WTC11 (cell line): ENCODE measurements around the gene GALNTL6. TPM values are rescaled to one million over a fixed set of nuclear protein-coding genes. Genes with fewer than 3 reads are reported as not detected.

ENCODE experiments used
- ATAC-seq: fragments of 200-7000 bp; cut with Tn5 transposase; 2 replicates; pipeline ENCODE4 v1.10.0; 2021; ENCODE audit warnings: mild to moderate bottlenecking, moderate library complexity
- CTCF ChIA-PET: fragments of 300-600 bp; sonication (Branson Sonifier 250); formaldehyde crosslinking; loops from one replicate; lab custom pipeline; 2021; ENCODE audit warnings: antibody characterized with exemption; lab: Charles Lee
- POLR2A ChIA-PET: fragments of 350-600 bp; sonication (Branson Sonifier 250); formaldehyde crosslinking; loops from one replicate; lab custom pipeline; 2021; ENCODE audit warnings: antibody characterized with exemption; lab: Charles Lee
- DNase-seq: peaks from one replicate; pipeline ENCODE4 v3.0.0; 2021; ENCODE audit warnings: low spot score
- H3K27ac Mint-ChIP-seq: 2 replicates; pipeline ENCODE4 v1.8.0; 2021; ENCODE audit warnings: mixed read lengths
- H3K27me3 Mint-ChIP-seq: 2 replicates; pipeline ENCODE4 v1.8.0; 2021; ENCODE audit warnings: low read depth, mild to moderate bottlenecking, moderate library complexity, mixed read lengths
- H3K36me3 Mint-ChIP-seq: 2 replicates; pipeline ENCODE4 v1.8.0; 2021; ENCODE audit warnings: mixed read lengths
- H3K4me1 Mint-ChIP-seq: 2 replicates; pipeline ENCODE4 v1.8.0; 2022; ENCODE audit warnings: mixed read lengths
- H3K4me3 Mint-ChIP-seq: 2 replicates; pipeline ENCODE4 v1.8.0; 2021; ENCODE audit warnings: mild to moderate bottlenecking, moderate library complexity, mixed read lengths
- H3K9me3 Mint-ChIP-seq: 2 replicates; pipeline ENCODE4 v1.8.0; 2021; ENCODE audit warnings: mixed read lengths
- NR1H2 ChIP-seq: sonication (generic); formaldehyde crosslinking; IDR thresholded peaks from 2 replicates; pipeline ENCODE4 v1.9.0; 2021; ENCODE audit warnings: mild to moderate bottlenecking, moderate library complexity, missing genetic modification reagents
- PRRX2 ChIP-seq: fragments of 250-450 bp; sonication (Bioruptor Pico); IDR thresholded peaks from 2 replicates; pipeline ENCODE4 v1.8.0; 2021; ENCODE audit warnings: mild to moderate bottlenecking
- RELA ChIP-seq: sonication (generic); formaldehyde crosslinking; IDR thresholded peaks from 2 replicates; pipeline ENCODE4 v1.8.1; 2022; ENCODE audit warnings: missing genetic modification reagents, mild to moderate bottlenecking, borderline replicate concordance
- RORB ChIP-seq: fragments of 250-450 bp; sonication (Bioruptor Pico); IDR thresholded peaks from 2 replicates; pipeline ENCODE4 v1.9.0; 2021; ENCODE audit warnings: mild to moderate bottlenecking
- SOX15 ChIP-seq: fragments of 250-450 bp; sonication (Bioruptor Pico); IDR thresholded peaks from 2 replicates; pipeline ENCODE4 v1.9.0; 2021; ENCODE audit warnings: mild to moderate bottlenecking
- ZNF671 ChIP-seq: fragments of 250-450 bp; sonication (Bioruptor Pico); IDR thresholded peaks from 2 replicates; pipeline ENCODE4 v1.8.0; 2021; ENCODE audit warnings: mild to moderate bottlenecking
- total RNA-seq: library from RNA; stranded (reverse); gene quantifications from 3 replicates; pipeline ENCODE4 v1.2.3, GENCODE V29; 2021
- TF ChIP-seq, protein P1 (sequence below): sonication (generic); formaldehyde crosslinking; IDR thresholded peaks from 2 replicates; pipeline ENCODE4 v1.8.0; 2023; ENCODE audit warnings: mild to moderate bottlenecking, missing genetic modification reagents
- TF ChIP-seq, protein P2 (sequence below): sonication (generic); formaldehyde crosslinking; IDR thresholded peaks from 2 replicates; pipeline ENCODE4 v1.8.1; 2023; ENCODE audit warnings: mild to moderate bottlenecking, missing genetic modification reagents, borderline replicate concordance
- TF ChIP-seq, protein P3 (sequence below): sonication (generic); formaldehyde crosslinking; IDR thresholded peaks from 2 replicates; pipeline ENCODE4 v1.8.1; 2022; ENCODE audit warnings: missing genetic modification reagents, borderline replicate concordance
- TF ChIP-seq, protein P4 (sequence below): sonication (generic); formaldehyde crosslinking; IDR thresholded peaks from 2 replicates; pipeline ENCODE4 v1.8.1; 2022; ENCODE audit warnings: low read depth, mild to moderate bottlenecking, moderate library complexity, missing genetic modification reagents, borderline replicate concordance
- TF ChIP-seq, protein P5 (sequence below): fragments of 250-450 bp; sonication (Bioruptor Pico); IDR thresholded peaks from 2 replicates; pipeline ENCODE4 v2.1.2; 2022; ENCODE audit warnings: mild to moderate bottlenecking, moderate library complexity
- TF ChIP-seq, protein P6 (sequence below): fragments of 200-600 bp; IDR thresholded peaks from 2 replicates; pipeline ENCODE4 v1.8.0; 2022; ENCODE audit warnings: antibody characterized with exemption

The GALNTL6 gene
- total RNA-seq, 1 experiment from 2014 or later, result 0.24 TPM

DNA sequence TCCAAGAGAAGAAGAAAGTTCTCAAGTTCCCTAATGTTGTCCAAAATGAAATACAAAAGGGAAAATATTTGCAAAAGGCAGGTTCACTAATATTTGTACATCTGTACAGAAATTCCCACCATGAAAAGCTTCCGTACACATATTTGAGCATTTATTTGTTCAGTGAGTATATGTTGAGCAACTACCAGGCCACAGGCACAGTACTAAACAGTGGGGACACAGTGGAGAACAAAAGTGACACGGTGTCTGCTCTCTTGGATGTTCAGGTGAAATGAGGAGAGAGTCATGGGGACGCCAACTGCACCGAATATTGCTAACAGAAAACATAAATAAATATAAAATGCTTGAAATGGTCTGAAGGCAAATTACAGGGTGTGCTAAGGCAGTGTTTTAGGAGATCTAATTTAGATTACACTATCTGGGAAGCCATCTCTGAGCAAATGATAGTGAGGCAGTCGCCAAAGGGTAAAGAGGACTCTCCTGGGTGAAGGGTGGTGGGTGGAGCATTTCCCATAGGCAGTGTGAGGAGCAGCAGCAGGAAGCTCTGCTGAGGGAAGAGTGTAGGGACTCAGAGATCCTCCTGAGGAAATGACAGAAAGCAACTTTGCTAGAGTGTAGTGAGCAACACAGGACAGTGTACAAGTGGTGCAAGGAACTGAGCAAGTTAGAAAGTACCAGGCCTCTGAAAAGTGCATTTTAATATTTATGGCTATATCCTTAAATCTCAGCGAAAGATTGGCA lies 375.2 kb downstream of the GALNTL6 start:
- H3K36me3 Mint-ChIP-seq, result no peaks in the 10 kb centered on the region
- H3K27me3 Mint-ChIP-seq, result no peaks in the 10 kb centered on the region
- ATAC-seq, result peak; percentile 86
- ChIA-PET CTCF (no interaction called here), POLR2A (no interaction called here)
- H3K4me1 Mint-ChIP-seq, result no peaks in the 10 kb centered on the region
- H3K27ac Mint-ChIP-seq, result no peak overlapping the region
- TF ChIP-seq RORB (CRISPR knock-in tag), result no peak
- TF ChIP-seq, protein P1, sequence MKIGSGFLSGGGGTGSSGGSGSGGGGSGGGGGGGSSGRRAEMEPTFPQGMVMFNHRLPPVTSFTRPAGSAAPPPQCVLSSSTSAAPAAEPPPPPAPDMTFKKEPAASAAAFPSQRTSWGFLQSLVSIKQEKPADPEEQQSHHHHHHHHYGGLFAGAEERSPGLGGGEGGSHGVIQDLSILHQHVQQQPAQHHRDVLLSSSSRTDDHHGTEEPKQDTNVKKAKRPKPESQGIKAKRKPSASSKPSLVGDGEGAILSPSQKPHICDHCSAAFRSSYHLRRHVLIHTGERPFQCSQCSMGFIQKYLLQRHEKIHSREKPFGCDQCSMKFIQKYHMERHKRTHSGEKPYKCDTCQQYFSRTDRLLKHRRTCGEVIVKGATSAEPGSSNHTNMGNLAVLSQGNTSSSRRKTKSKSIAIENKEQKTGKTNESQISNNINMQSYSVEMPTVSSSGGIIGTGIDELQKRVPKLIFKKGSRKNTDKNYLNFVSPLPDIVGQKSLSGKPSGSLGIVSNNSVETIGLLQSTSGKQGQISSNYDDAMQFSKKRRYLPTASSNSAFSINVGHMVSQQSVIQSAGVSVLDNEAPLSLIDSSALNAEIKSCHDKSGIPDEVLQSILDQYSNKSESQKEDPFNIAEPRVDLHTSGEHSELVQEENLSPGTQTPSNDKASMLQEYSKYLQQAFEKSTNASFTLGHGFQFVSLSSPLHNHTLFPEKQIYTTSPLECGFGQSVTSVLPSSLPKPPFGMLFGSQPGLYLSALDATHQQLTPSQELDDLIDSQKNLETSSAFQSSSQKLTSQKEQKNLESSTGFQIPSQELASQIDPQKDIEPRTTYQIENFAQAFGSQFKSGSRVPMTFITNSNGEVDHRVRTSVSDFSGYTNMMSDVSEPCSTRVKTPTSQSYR (CRISPR knock-in tag), result no peak
- no peak for TF ChIP-seq SOX15
- TF ChIP-seq, protein P2, sequence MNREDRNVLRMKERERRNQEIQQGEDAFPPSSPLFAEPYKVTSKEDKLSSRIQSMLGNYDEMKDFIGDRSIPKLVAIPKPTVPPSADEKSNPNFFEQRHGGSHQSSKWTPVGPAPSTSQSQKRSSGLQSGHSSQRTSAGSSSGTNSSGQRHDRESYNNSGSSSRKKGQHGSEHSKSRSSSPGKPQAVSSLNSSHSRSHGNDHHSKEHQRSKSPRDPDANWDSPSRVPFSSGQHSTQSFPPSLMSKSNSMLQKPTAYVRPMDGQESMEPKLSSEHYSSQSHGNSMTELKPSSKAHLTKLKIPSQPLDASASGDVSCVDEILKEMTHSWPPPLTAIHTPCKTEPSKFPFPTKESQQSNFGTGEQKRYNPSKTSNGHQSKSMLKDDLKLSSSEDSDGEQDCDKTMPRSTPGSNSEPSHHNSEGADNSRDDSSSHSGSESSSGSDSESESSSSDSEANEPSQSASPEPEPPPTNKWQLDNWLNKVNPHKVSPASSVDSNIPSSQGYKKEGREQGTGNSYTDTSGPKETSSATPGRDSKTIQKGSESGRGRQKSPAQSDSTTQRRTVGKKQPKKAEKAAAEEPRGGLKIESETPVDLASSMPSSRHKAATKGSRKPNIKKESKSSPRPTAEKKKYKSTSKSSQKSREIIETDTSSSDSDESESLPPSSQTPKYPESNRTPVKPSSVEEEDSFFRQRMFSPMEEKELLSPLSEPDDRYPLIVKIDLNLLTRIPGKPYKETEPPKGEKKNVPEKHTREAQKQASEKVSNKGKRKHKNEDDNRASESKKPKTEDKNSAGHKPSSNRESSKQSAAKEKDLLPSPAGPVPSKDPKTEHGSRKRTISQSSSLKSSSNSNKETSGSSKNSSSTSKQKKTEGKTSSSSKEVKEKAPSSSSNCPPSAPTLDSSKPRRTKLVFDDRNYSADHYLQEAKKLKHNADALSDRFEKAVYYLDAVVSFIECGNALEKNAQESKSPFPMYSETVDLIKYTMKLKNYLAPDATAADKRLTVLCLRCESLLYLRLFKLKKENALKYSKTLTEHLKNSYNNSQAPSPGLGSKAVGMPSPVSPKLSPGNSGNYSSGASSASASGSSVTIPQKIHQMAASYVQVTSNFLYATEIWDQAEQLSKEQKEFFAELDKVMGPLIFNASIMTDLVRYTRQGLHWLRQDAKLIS (CRISPR knock-in tag), result no peak
- TF ChIP-seq, protein P3, sequence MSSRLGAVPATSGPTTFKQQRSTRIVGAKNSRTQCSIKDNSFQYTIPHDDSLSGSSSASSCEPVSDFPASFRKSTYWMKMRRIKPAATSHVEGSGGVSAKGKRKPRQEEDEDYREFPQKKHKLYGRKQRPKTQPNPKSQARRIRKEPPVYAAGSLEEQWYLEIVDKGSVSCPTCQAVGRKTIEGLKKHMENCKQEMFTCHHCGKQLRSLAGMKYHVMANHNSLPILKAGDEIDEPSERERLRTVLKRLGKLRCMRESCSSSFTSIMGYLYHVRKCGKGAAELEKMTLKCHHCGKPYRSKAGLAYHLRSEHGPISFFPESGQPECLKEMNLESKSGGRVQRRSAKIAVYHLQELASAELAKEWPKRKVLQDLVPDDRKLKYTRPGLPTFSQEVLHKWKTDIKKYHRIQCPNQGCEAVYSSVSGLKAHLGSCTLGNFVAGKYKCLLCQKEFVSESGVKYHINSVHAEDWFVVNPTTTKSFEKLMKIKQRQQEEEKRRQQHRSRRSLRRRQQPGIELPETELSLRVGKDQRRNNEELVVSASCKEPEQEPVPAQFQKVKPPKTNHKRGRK (CRISPR knock-in tag), result no peak
- no peak for TF ChIP-seq RELA (CRISPR knock-in tag)
- no peak for TF ChIP-seq ZNF671
- TF ChIP-seq, protein P4, sequence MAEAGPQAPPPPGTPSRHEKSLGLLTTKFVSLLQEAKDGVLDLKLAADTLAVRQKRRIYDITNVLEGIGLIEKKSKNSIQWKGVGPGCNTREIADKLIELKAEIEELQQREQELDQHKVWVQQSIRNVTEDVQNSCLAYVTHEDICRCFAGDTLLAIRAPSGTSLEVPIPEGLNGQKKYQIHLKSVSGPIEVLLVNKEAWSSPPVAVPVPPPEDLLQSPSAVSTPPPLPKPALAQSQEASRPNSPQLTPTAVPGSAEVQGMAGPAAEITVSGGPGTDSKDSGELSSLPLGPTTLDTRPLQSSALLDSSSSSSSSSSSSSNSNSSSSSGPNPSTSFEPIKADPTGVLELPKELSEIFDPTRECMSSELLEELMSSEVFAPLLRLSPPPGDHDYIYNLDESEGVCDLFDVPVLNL (CRISPR knock-in tag), result no peak
- TF ChIP-seq, protein P5, sequence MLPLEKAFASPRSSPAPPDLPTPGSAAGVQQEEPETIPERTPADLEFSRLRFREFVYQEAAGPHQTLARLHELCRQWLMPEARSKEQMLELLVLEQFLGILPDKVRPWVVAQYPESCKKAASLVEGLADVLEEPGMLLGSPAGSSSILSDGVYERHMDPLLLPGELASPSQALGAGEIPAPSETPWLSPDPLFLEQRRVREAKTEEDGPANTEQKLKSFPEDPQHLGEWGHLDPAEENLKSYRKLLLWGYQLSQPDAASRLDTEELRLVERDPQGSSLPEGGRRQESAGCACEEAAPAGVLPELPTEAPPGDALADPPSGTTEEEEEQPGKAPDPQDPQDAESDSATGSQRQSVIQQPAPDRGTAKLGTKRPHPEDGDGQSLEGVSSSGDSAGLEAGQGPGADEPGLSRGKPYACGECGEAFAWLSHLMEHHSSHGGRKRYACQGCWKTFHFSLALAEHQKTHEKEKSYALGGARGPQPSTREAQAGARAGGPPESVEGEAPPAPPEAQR (CRISPR knock-in tag), result no peak
- TF ChIP-seq NR1H2, result no peak
- DNase-seq, result no peak
- no peaks in the 10 kb centered on the region for H3K9me3 Mint-ChIP-seq
- no peak overlapping the region for H3K4me3 Mint-ChIP-seq

DNA sequence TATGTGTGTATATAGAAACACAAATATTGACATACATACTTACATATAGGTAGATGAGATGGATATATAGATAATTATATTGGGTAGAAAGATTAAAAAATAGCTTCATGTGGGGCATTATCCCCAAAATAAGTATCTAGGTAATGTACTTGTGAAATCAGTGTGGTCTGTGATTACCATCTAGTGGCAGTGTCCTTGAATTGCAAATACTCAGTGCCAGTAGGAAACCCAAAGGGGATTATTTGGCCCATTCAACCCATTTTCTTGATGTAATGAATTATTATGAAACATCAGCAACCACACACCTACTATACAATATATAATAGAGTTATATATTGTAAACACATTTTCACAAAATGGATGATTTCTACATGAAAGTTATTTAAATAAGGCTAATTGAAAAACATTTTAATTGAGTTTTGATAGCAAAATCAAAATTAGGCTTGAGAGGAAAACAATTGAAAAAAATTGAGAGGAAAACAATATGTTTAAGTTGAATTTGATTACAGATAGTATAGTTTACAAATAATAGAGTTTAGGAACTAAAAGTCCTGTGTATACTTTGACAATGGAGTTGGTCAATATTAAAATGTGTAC lies 389.4 kb downstream of the GALNTL6 start:
- no peak overlapping the region for H3K4me3 Mint-ChIP-seq
- H3K9me3 Mint-ChIP-seq, result peaks cover 9% of the 10 kb centered on the region
- H3K27me3 Mint-ChIP-seq, result no peaks in the 10 kb centered on the region
- ChIA-PET CTCF (interaction anchor here (0.7 kb wide), 1 partner anchor 1212 kb away, joined by 3 read pairs; no protein-coding TSS in a partner anchor), POLR2A (no interaction called here)
- H3K27ac Mint-ChIP-seq, result no peak overlapping the region
- peaks cover 5% of the 10 kb centered on the region; the same call in 1 of the 2 replicates for H3K4me1 Mint-ChIP-seq
- H3K36me3 Mint-ChIP-seq, result no peaks in the 10 kb centered on the region
- no peak for TF ChIP-seq PRRX2 (CRISPR knock-in tag)
- TF ChIP-seq, protein P6, sequence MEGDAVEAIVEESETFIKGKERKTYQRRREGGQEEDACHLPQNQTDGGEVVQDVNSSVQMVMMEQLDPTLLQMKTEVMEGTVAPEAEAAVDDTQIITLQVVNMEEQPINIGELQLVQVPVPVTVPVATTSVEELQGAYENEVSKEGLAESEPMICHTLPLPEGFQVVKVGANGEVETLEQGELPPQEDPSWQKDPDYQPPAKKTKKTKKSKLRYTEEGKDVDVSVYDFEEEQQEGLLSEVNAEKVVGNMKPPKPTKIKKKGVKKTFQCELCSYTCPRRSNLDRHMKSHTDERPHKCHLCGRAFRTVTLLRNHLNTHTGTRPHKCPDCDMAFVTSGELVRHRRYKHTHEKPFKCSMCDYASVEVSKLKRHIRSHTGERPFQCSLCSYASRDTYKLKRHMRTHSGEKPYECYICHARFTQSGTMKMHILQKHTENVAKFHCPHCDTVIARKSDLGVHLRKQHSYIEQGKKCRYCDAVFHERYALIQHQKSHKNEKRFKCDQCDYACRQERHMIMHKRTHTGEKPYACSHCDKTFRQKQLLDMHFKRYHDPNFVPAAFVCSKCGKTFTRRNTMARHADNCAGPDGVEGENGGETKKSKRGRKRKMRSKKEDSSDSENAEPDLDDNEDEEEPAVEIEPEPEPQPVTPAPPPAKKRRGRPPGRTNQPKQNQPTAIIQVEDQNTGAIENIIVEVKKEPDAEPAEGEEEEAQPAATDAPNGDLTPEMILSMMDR, result peak; percentile 52; the same call in 1 of the 2 replicates
- DNase-seq, result no peak
- peak; percentile 56; the same call in 1 of the 2 replicates for ATAC-seq
